ENCODE data around the gene RPLP2. TPM values are rescaled to one million over a fixed set of nuclear protein-coding genes. Genes with fewer than 3 reads are reported as not detected.

The RPLP2 gene
- total RNA-seq, 1 experiment from 2014 or later = 3,468 TPM

- TF ChIP-seq, protein P1, sequence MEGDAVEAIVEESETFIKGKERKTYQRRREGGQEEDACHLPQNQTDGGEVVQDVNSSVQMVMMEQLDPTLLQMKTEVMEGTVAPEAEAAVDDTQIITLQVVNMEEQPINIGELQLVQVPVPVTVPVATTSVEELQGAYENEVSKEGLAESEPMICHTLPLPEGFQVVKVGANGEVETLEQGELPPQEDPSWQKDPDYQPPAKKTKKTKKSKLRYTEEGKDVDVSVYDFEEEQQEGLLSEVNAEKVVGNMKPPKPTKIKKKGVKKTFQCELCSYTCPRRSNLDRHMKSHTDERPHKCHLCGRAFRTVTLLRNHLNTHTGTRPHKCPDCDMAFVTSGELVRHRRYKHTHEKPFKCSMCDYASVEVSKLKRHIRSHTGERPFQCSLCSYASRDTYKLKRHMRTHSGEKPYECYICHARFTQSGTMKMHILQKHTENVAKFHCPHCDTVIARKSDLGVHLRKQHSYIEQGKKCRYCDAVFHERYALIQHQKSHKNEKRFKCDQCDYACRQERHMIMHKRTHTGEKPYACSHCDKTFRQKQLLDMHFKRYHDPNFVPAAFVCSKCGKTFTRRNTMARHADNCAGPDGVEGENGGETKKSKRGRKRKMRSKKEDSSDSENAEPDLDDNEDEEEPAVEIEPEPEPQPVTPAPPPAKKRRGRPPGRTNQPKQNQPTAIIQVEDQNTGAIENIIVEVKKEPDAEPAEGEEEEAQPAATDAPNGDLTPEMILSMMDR (IDR thresholded peaks at IDR 0.05) = no peak
- TF ChIP-seq REST (IDR thresholded peaks at IDR 0.05; ENCODE audit: insufficient read depth in 1 of 2, low read depth in 2 of 2, low read length in 1 of 2) (no peak), TCF7L2 (IDR thresholded peaks at IDR 0.05; ENCODE audit: low read depth, low read length) (no peak), POLR2AphosphoS5 (IDR thresholded peaks at IDR 0.05; ENCODE audit: low read depth, low read length) (no peak; the same call in 1 of the 2 replicates), SIN3A (IDR thresholded peaks at IDR 0.05; ENCODE audit: borderline replicate concordance, insufficient read depth, low read depth, low read length) (no peak)
- Histone ChIP-seq H3K9me3 (ENCODE audit: control insufficient read depth, insufficient read depth, low read depth, low read length) (no peaks in the 10 kb centered on the region), H3K27ac (ENCODE audit: low read length) (no peak overlapping the region), H3K4me3 (ENCODE audit: low read depth in 2 of 2, low read length in 2 of 2) (no peak overlapping the region), H3K4me1 (ENCODE audit: control insufficient read depth, insufficient read depth, low read length) (peaks cover 73% of the 10 kb centered on the region), H3K36me3 (ENCODE audit: control insufficient read depth, insufficient read depth, low read length) (0 out of 2 replicates have a peak, but pooled peaks cover 2% of the 10 kb centered on the region), H3K27me3 (ENCODE audit: control insufficient read depth, insufficient read depth, low read length) (no peaks in the 10 kb centered on the region)
- in situ Hi-C loops (cut with HindIII; ENCODE audit: low pct_unique_long_range_greater_than_20kb, low sequenced_read_pairs) = no loop called here
- BruUV-seq (replicated peaks) = no TSS peak
- intact Hi-C loops (cut with micrococcal nuclease; ENCODE audit: unreplicated experiment) = no loop called here
- CTCF ChIA-PET = no interaction called here
- DNase-seq (ENCODE audit: low read depth, low spot score) (no peak), ATAC-seq (no peak)
- POLR2A ChIA-PET = no interaction called here
These were observed 15.2 kb downstream of the RPLP2 start for GRCh38 chr11:824942-825341.

DNA sequence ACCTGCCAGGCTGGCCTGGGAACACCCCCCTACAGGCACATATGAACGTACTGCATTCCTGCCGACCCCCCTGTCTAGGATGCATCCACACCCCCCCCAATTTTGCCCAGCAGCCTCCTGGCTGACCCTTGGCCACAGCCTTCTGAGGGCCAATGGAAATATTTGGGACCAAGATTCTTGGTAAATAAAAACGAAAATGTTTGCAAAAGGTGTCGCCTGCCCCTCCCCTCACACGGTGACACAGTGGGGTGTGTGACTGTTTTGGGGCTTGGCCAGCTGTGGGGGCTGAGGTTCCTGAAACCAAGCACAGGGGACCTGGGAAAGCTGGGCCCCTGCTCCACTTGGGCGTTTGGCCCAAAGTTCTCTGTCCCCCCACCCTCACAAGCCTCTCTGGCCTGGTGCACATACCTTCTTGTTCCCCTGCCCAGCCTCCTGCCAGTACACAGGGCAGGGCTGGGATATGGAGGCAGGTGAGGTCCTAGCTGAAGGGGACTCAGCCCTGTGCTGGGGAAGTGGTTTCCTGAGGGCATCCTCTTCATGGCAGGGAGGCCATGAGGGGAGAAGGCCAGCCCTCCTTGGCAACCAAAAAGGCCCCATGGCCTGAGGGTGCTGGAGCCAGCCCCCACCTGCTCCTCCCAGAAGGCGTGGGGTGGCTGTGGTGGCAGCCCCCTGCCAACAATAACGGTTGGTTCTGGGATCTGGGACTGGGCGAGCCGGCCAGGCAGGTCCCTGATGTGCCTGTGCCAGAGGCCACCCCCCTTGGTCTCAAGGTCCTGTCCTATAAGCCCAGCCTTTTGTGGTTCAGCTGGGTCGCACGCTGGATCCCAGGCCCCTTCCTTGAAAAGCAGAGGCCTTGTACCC, 15.8 kb downstream of the RPLP2 start:
- no peak for DNase-seq (ENCODE audit: low read depth, low spot score)
- no peak overlapping the region for H3K4me3 ChIP-seq (ENCODE audit: low read depth in 2 of 2, low read length in 2 of 2)
- H3K27ac ChIP-seq (ENCODE audit: low read length) = peak overlapping the region; percentile 90
- no peaks in the 10 kb centered on the region for H3K27me3 ChIP-seq (ENCODE audit: control insufficient read depth, insufficient read depth, low read length)
- peaks cover 71% of the 10 kb centered on the region for H3K4me1 ChIP-seq (ENCODE audit: control insufficient read depth, insufficient read depth, low read length)
- 0 out of 2 replicates have a peak, but pooled peaks cover 2% of the 10 kb centered on the region for H3K36me3 ChIP-seq (ENCODE audit: control insufficient read depth, insufficient read depth, low read length)
- intact Hi-C loops (cut with micrococcal nuclease; ENCODE audit: unreplicated experiment) = no loop called here
- ChIA-PET POLR2A (interaction anchor here (0.5 kb wide), 1 partner anchor 261 kb away, joined by 3 read pairs; no protein-coding TSS in a partner anchor), CTCF (interaction anchor here (0.6 to 1.1 kb wide), 3 partner anchors 10 to 22 kb away, joined by 3 to 8 read pairs (median 5); no protein-coding TSS in a partner anchor)
- H3K9me3 ChIP-seq (ENCODE audit: control insufficient read depth, insufficient read depth, low read depth, low read length) = no peaks in the 10 kb centered on the region
- in situ Hi-C loops (cut with HindIII; ENCODE audit: low pct_unique_long_range_greater_than_20kb, low sequenced_read_pairs) = no loop called here
- no TSS peak for BruUV-seq (replicated peaks)
- no peak for ATAC-seq
- TF ChIP-seq POLR2AphosphoS5 (IDR thresholded peaks at IDR 0.05; ENCODE audit: low read depth, low read length) = peak; percentile 54
- TF ChIP-seq, protein P1 (IDR thresholded peaks at IDR 0.05) = no peak
- TF ChIP-seq TCF7L2 (IDR thresholded peaks at IDR 0.05; ENCODE audit: low read depth, low read length) = no peak
- TF ChIP-seq SIN3A (IDR thresholded peaks at IDR 0.05; ENCODE audit: borderline replicate concordance, insufficient read depth, low read depth, low read length) = no peak
- TF ChIP-seq REST (IDR thresholded peaks at IDR 0.05; ENCODE audit: insufficient read depth in 1 of 2, low read depth in 2 of 2, low read length in 1 of 2) = no peak
